ENCODE results near the gene ROBO3.

ROBO3 gene

GRCh38 chr11:124842305-124842704 is 22.9 kb upstream of the ROBO3 start:
- FAIRE-seq (no peak), DNase-seq (ENCODE audit: low spot score) (no peak)

- DNase-seq (ENCODE audit: low spot score) (no peak), FAIRE-seq (no peak)
These were observed 21.7 kb upstream of the ROBO3 start for GRCh38 chr11:124843616-124843910.

GRCh38 chr11:124844664-124845079 is 20.6 kb upstream of the ROBO3 start:
- FAIRE-seq: no peak
- DNase-seq (ENCODE audit: low spot score): no peak

GRCh38 chr11:124846070-124846673 is 19.1 kb upstream of the ROBO3 start:
- FAIRE-seq (no peak), DNase-seq (ENCODE audit: low spot score) (no peak)

GRCh38 chr11:124859171-124859570 is 6.1 kb upstream of the ROBO3 start:
- FAIRE-seq: no peak
- no peak for DNase-seq (ENCODE audit: low spot score)

- DNase-seq (ENCODE audit: low spot score): no peak
- no peak for FAIRE-seq
These were observed 3.6 kb upstream of the ROBO3 start for GRCh38 chr11:124861670-124862069.

GRCh38 chr11:124863137-124863825 is 2.0 kb upstream of the ROBO3 start:
- FAIRE-seq (no peak), DNase-seq (ENCODE audit: low spot score) (no peak)

GRCh38 chr11:124863826-124864165 is 1.4 kb upstream of the ROBO3 start:
- no peak for FAIRE-seq
- no peak for DNase-seq (ENCODE audit: low spot score)

GRCh38 chr11:124864176-124864891 is 898 bp upstream of the ROBO3 start:
- DNase-seq (ENCODE audit: low spot score) (no peak), FAIRE-seq (no peak)

GRCh38 chr11:124864892-124865180 is 396 bp upstream of the ROBO3 start:
- DNase-seq (ENCODE audit: low spot score) (no peak), FAIRE-seq (no peak)

GRCh38 chr11:124865902-124866851 is 945 bp downstream of the ROBO3 start:
- peak; percentile 69 for DNase-seq (ENCODE audit: low spot score)
- FAIRE-seq: no peak

GRCh38 chr11:124867700-124868099 is 2.5 kb downstream of the ROBO3 start:
- no peak for FAIRE-seq

GRCh38 chr11:124868331-124869274 is 3.4 kb downstream of the ROBO3 start:
- FAIRE-seq (no peak), DNase-seq (ENCODE audit: low spot score) (no peak)

More at GRCh38 chr11:124867700-124868099, 2.5 kb downstream of the ROBO3 start:
- no peak for DNase-seq (ENCODE audit: low spot score)

GRCh38 chr11:124869331-124869730 is 4.1 kb downstream of the ROBO3 start:
- FAIRE-seq (no peak), DNase-seq (ENCODE audit: low spot score) (no peak)

GRCh38 chr11:124869856-124870387 is 4.7 kb downstream of the ROBO3 start:
- no peak for FAIRE-seq

GRCh38 chr11:124870430-124870829 is 5.2 kb downstream of the ROBO3 start:
- DNase-seq (ENCODE audit: low spot score): no peak
- no peak for FAIRE-seq

More at GRCh38 chr11:124869856-124870387, 4.7 kb downstream of the ROBO3 start:
- no peak for DNase-seq (ENCODE audit: low spot score)

- DNase-seq (ENCODE audit: low spot score): no peak
- no peak for FAIRE-seq
These were observed 7.0 kb downstream of the ROBO3 start for GRCh38 chr11:124872280-124872679.

GRCh38 chr11:124872741-124873140 is 7.5 kb downstream of the ROBO3 start:
- DNase-seq (ENCODE audit: low spot score) (no peak), FAIRE-seq (no peak)

GRCh38 chr11:124873951-124874350 is 8.7 kb downstream of the ROBO3 start:
- FAIRE-seq (no peak), DNase-seq (ENCODE audit: low spot score) (no peak)

GRCh38 chr11:124874571-124875255 is 9.5 kb downstream of the ROBO3 start:
- DNase-seq (ENCODE audit: low spot score) (no peak), FAIRE-seq (no peak)
